GM21576 (cell line): ENCODE data around the gene OR5K2.

Experiments
- ATAC-seq: cut with Tn5 transposase; IDR thresholded peaks from one replicate; pipeline ENCODE4 v1.9.1; 2021; ENCODE audit warnings: mild to moderate bottlenecking, moderate library complexity; ENCODE audit not compliant: unreplicated experiment

The OR5K2 gene

DNA sequence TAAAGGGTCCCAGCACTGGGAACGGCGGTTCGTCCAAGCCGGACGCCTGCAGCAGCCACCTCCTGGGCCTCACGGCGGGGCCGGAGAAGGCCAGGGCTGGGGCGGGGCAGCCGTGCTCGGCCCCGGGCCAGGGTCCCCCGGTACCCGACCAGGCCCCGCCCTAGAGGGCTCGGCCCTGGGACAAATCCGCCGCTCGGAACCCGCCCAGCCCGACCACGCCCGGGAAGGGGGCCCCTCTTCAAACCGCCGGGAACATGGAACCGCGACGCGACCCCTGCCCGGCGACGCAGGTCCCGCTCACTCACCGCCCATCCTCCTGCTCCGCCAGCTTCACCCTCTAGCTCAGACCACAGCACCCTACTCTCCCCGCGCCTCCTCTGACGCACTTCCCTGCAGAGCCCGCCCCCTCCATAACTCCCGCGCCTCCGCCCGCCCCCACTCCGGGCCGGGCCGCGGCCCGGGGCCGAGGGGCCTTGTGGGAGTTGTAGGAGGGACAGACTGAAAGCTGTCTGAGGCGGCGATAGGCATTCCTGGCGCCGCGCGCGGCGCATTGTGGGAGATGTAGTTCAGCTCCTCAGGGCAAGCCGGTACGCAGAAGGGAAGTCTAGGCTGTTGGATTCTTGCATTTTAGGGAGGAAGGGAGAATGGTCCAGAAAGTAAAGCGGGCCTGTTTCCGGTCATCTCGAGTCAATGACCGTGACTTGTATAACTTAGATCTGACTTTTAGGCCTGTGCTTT is 25.2 kb downstream of the OR5K2 start, which contains the start of gene CLDND1:
TSS of gene CLDND1 (minus strand) at position 359 of the 738 bp plus-strand sequence. CDS start 1,478 bp downstream, outside the sequence.
- ATAC-seq, result peak; percentile 89

GRCh38 chr3:98525494-98525893 is 28.0 kb downstream of the OR5K2 start:
- no peak for ATAC-seq

GRCh38 chr3:98528474-98529346 is 31.2 kb downstream of the OR5K2 start:
- ATAC-seq, result no peak

DNA sequence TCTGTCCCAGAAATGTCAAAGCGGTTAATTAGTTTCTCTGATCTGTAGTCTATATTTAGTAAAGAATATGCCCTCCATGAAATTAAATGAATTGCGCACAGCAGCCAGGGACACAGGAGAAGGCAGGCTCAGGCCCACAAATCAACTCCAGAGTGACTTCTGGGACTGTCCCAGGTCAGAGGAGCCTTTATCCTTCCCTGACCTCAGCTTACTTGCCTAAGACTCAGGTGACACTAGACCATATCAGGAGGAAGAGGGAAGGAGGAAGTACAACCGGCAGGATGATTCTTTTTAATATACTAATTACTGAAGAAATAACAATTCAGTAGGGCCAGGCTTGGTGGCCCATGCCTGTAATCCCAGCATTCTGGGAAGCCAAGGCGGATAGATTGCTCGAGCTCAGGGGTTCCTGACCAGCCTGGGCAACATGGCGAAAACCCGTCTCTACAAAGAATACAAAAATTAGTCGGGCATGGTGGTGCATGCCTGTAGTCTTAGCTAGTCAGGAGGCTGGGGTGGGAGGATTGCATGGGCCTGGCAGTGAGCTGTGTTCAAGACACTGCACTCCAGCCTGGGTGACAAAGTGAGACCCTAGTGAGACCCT is 32.5 kb downstream of the OR5K2 start:
- ATAC-seq, result no peak

GRCh38 chr3:98530676-98531075 is 33.2 kb downstream of the OR5K2 start:
- no peak for ATAC-seq

DNA sequence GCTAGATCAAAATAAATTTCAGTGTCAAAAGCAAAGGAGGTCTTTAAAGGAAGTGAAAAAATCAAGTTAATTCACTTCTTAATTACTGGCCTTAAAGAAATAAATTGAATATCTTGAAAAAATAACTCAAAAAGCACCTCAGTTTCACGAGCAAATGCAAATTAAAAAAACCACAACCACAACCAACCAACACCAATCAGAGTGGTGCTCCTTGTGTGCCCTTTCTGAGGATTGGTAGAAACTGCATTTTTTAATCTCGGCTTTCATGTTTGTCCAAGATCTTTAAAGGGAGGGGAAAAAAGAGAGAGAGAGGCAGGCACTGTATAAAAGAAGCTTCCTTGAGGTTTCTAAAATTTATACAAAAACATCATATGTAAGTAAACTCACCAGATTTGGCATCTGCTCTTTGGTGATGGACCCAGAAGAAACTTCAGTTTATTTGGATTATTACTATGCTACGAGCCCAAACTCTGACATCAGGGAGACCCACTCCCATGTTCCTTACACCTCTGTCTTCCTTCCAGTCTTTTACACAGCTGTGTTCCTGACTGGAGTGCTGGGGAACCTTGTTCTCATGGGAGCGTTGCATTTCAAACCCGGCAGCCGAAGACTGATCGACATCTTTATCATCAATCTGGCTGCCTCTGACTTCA is 34.3 kb downstream of the OR5K2 start, which contains the start of gene GPR15:
TSS of gene GPR15 (plus strand) at position 357 of the 653 bp plus-strand sequence. CDS start at position 413, 56 bp downstream.
- peak; percentile 31 for ATAC-seq

GRCh38 chr3:98532275-98532637 is 34.8 kb downstream of the OR5K2 start:
- ATAC-seq, result no peak

- no peak for ATAC-seq
These were observed 35.5 kb downstream of the OR5K2 start for GRCh38 chr3:98532709-98533571.

DNA sequence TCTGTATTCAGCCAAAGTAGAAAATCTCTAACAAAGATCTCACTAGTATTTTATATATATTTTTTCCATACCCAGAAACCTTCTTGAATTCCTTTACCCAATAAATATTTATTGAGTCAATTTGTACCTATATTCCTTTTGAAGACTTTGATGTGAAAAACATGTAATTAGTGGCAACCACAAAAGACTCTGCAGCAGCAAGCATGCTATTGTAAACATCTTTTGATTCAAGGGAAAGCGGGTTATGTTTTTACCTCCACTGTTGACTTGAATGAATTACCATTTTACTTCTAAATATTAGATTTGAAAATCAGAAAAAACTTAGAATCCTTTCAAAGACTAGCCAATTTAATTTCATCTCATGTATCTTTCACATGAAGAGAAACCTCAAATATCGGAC is 36.7 kb downstream of the OR5K2 start:
- no peak for ATAC-seq

DNA sequence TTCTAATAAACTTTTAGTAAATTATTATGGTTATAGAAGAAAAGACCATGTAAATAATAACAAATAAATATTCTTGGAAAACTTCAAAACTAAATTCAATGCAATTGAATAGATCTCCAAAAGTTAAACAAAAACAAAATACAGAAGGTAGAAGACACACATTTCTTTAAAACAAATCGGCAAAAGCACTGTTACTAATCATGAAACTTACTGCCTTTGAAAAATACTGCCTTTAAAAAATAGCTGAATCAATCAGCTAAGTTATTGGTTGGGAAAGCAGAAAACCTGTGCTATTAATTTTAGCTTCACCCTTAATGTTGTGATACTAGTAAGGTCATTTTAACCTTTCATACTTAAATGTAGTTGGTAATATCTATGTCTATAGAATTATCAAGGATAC is 37.3 kb downstream of the OR5K2 start:
- ATAC-seq, result no peak

DNA sequence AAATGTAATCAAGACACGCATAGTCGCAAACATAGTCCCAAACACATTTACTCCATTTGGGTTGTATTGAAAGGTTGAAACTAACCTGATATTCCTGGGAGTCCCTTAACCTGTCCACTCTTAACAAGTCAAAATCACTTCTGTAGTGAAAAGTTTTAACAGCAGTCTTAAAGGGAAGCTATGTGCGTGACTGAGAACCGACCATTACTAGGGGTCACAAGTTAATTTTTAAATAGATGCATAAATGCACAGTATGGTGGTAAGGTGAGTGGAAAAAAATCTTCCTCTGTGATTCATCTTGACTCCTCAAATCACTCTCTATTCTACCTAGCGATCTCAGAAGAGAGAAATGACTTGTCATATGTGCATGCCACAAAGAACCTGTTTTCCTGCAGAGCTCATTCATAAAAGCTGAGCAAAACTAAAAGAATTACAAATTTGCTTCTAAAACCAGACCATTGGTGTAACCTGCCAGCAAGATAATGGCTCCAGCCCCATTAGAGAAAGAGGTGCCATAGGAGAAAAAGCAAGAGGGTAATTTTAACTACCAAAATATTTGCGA is 39.1 kb downstream of the OR5K2 start:
- peak; percentile 74 for ATAC-seq

GRCh38 chr3:98540346-98540745 is 42.9 kb downstream of the OR5K2 start:
- ATAC-seq, result peak; percentile 48

DNA sequence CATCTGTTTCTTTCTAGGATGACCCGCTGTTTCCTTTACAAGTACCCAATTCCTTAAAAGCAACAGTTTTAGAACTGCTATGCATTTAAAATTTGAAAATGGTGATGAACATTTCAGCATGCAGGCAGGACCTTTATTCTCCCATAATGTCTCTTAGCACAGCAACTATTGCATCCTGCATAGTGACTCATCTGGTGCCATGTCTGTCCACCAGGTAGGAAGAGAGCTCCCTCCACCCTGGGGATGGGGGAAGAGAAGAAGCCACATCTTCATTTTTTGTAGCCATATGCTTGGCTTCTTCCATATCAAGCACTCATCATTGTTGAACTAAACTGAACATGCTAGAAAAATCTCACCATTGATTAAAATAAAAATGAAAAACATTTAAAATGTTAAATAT is 44.2 kb downstream of the OR5K2 start:
- no peak for ATAC-seq

GRCh38 chr3:98542623-98543022 is 45.1 kb downstream of the OR5K2 start:
- no peak for ATAC-seq

DNA sequence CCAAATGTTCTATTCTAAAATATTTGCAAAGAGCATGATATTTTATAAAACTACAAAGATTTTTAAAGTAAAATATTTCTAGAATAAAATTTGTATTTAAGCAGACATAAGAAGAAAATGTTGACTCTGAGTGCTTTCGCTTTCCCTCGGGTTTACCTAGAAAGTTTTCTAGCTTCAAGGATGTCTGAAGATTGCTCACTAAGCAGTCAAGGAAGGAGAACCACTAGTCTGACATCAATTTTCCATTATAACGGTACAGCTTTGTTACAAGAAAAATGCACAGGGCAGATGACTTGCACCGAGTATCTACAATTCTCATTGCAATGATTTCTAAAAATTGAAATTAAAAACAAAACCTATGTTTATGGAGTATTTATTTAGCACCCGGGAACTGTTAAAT is 48.5 kb downstream of the OR5K2 start:
- peak; percentile 63 for ATAC-seq
